ENCODE results near the gene HDAC10.

Gene HDAC10

DNA sequence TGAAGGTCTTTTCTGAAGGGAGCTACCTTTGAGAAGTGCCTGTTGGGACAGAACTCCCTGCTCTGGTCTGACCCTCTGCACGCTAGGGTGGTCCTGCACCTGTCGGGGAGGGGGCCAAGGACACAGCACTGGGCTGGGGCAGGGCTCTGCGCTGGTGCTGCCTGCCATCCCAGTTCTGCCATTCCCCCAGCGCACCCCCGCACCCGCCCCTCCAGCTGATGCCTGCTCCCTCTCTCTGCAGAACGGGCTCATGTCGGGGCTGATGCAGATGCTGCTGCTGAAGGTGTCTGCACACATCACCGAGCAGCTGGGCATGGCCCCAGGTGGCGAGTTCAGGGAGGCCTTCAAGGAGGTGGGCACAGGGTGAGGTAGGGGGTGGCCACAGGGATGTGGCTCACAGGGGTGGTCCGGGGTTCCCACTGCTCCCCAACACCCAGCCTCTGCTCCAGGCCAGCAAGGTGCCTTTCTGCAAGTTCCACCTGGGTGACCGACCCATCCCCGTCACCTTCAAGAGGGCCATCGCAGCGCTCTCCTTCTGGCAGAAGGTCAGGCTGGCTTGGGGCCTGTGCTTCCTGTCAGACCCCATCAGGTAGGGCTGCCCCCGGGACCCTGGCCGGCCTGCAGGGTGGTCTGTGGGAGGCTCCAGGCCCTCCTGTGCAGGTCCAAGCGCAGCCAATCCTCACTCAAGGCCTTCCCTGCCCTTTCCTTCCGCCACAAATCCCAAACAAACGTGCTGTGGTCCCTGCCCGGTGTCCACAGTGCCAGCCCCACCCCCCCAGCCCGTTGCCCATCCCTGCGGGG, 53.9 kb downstream of the HDAC10 start:
- no peak for DNase-seq (ENCODE audit: low read depth, low spot score)
- H3K36me3 ChIP-seq (ENCODE audit: insufficient read depth, low read length) = peaks cover 10% of the 10 kb centered on the region; the same call in 1 of the 2 replicates
- no peak overlapping the region for H3K27ac ChIP-seq
- H3K9me3 ChIP-seq (ENCODE audit: low read depth, low read length) = no peaks in the 10 kb centered on the region
- no peak overlapping the region for H3K9ac ChIP-seq (ENCODE audit: insufficient read length)
- H3K4me3 ChIP-seq = no peak overlapping the region
- TF ChIP-seq EZH2 (IDR thresholded peaks at IDR 0.05) (no peak), POLR2AphosphoS5 (IDR thresholded peaks at IDR 0.05; ENCODE audit: borderline replicate concordance, low read depth, low read length) (no peak), FOXP2 (optimal IDR thresholded peaks at IDR 0.05; ENCODE audit: control extremely low read depth, extremely low read length, insufficient read depth) (no peak)

DNA sequence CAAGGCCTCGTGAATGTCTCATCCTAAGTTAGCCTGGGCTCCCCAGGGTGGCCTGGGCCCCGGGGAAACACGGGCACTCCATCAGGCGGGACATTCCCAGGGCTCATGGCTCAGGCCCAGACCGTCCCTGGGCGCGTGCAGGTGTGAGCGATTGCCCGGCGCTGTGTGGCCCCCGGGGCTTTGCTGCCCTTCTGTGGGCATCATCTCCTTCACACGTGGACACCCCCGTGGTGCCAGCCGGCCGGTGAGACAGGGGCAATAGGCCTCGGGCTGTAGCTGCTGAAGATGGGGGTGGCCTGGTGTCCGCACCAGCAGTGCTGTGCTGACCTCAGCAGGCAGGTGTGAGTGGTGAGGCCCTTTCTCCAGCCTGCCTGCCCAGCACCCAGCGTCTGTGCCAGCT, 54.8 kb downstream of the HDAC10 start:
- no peak overlapping the region for H3K27ac ChIP-seq
- no peak overlapping the region for H3K4me3 ChIP-seq
- DNase-seq (ENCODE audit: low read depth, low spot score) = no peak
- peaks cover 13% of the 10 kb centered on the region; the same call in 1 of the 2 replicates for H3K36me3 ChIP-seq (ENCODE audit: insufficient read depth, low read length)
- TF ChIP-seq FOXP2 (optimal IDR thresholded peaks at IDR 0.05; ENCODE audit: control extremely low read depth, extremely low read length, insufficient read depth) (no peak), POLR2AphosphoS5 (IDR thresholded peaks at IDR 0.05; ENCODE audit: borderline replicate concordance, low read depth, low read length) (no peak), EZH2 (IDR thresholded peaks at IDR 0.05) (no peak)
- H3K9ac ChIP-seq (ENCODE audit: insufficient read length) = no peak overlapping the region
- no peaks in the 10 kb centered on the region for H3K9me3 ChIP-seq (ENCODE audit: low read depth, low read length)
